HG02840 (cell line): ENCODE measurements around the gene CLEC2D.
"Not testable (repeated sequence)": the region's sequence is repeated elsewhere in the genome, so short reads cannot be mapped to it uniquely, and the experiment has no call there.

Experiments used
- ATAC-seq: cut with Tn5 transposase; IDR thresholded peaks from one replicate; pipeline ENCODE4 v1.9.1; 2021; ENCODE audit warnings: mild to moderate bottlenecking, moderate library complexity, moderate number of reproducible peaks; ENCODE audit not compliant: unreplicated experiment, low FRiP score

The CLEC2D gene

GRCh38 chr12:9725213-9725870 is 55.8 kb downstream of the CLEC2D start:
- no peak for ATAC-seq

GRCh38 chr12:9727813-9728212 is 58.3 kb downstream of the CLEC2D start:
- no peak for ATAC-seq

- ATAC-seq, result no peak
Measured at GRCh38 chr12:9729082-9729481, 59.6 kb downstream of the CLEC2D start.

- no peak for ATAC-seq
Measured at GRCh38 chr12:9730011-9730410, 60.5 kb downstream of the CLEC2D start.

GRCh38 chr12:9730591-9730990 is 61.1 kb downstream of the CLEC2D start:
- no peak for ATAC-seq

- no peak for ATAC-seq
Measured at GRCh38 chr12:9731393-9731792, 61.9 kb downstream of the CLEC2D start.

- no peak for ATAC-seq
Measured at GRCh38 chr12:9731797-9732196, 62.3 kb downstream of the CLEC2D start.

GRCh38 chr12:9732921-9733461 is 63.5 kb downstream of the CLEC2D start, which contains the start of gene CLECL1:
Gene CLECL1, minus strand, starts transcription at chr12:9733097.
- peak; percentile 36 for ATAC-seq

GRCh38 chr12:9735601-9736000 is 66.1 kb downstream of the CLEC2D start:
- ATAC-seq, result no peak

GRCh38 chr12:9736936-9737705 is 67.6 kb downstream of the CLEC2D start:
- no peak for ATAC-seq

GRCh38 chr12:9738905-9739304 is 69.4 kb downstream of the CLEC2D start:
- not testable (repeated sequence) for ATAC-seq

GRCh38 chr12:9739404-9740105 is 70.0 kb downstream of the CLEC2D start:
- not testable (repeated sequence) for ATAC-seq

GRCh38 chr12:9740106-9740750 is 70.7 kb downstream of the CLEC2D start:
- no peak for ATAC-seq

GRCh38 chr12:9741726-9742125 is 72.2 kb downstream of the CLEC2D start:
- no peak for ATAC-seq

- no peak for ATAC-seq
Measured at GRCh38 chr12:9742661-9743060, 73.1 kb downstream of the CLEC2D start.

- ATAC-seq, result no peak
Measured at GRCh38 chr12:9745199-9745598, 75.7 kb downstream of the CLEC2D start.
